Renal cortex interstitium (tissue), 11 donors: ENCODE data around the gene NR2F6. TPM values are rescaled to one million over a fixed set of nuclear protein-coding genes. Genes with fewer than 3 reads are reported as not detected.
A peak's percentile ranks its signal among the peaks of the same experiment; 100 is the strongest.

Source experiments
- DNase-seq, 11 donors: peaks; one replicate each; pipeline ENCODE4 v3.0.0-alpha.2; 2013; ENCODE audit warnings: low read depth in 9 of 11, low spot score in 4 of 11; ENCODE audit errors: extremely low read depth in 1 of 11
- polyA plus RNA-seq, 3 donors: library from polyadenylated mRNA; unstranded; fragments of 120-200 nt; gene quantifications; one replicate each; pipeline ENCODE4 v1.2.1, GENCODE V29; 2013; ENCODE audit not compliant: insufficient read length in 3 of 3

The NR2F6 gene
- polyA plus RNA-seq, 3 donors: 31.5 to 59.9 (median 44.3) TPM

DNA sequence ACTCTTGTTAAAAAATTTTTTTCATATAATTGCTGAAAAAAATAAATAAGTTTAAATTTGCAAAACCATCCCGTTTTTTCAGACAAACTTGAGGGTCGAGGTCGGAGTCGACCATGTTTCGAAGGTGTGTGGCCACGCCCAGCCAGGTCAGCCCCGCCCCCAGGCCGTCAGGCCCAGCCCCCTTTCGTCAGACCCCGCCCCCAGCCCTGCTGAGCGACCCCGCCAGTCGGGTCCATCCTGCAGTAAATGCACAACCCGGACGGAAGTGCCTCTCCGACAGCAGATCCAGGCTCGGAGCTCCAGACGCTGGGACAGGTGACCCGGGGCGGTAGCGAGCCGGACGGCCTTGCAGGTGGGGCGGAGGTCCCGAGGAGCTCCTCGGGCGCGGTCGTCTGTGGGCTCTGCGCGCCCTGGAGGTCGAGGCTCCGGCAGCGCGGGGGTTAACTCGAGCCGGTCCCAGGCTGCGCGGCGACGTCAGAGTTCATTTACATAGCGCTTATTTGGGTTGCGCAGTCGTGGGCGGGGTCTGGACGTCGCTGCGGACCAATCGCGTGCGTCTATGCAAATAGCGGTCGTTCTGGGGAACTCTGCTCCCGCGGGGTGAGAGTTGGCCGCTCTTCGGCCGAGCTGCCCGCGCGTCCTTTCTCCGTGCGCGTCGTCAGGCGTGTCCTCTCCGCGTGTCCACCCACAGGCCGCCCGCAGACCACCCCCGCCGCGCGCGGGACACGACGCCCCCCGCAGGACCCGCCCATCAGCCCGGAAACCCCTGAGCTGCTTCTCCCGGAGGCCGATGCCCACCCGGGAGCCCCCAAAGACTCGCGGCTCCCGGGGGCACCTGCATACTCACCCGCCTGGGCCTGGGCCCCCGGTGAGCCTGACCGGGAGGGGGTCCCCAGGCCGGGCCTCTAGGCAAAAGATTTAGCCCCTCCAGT lies 19.5 kb downstream of the NR2F6 start, which contains the start of gene OCEL1:
OCEL1 (plus strand) TSS at position 225 of the 932 bp plus-strand sequence; CDS start at position 247, 22 bp downstream.
- peak; percentile 90 to 98 (median 96) for DNase-seq

DNA sequence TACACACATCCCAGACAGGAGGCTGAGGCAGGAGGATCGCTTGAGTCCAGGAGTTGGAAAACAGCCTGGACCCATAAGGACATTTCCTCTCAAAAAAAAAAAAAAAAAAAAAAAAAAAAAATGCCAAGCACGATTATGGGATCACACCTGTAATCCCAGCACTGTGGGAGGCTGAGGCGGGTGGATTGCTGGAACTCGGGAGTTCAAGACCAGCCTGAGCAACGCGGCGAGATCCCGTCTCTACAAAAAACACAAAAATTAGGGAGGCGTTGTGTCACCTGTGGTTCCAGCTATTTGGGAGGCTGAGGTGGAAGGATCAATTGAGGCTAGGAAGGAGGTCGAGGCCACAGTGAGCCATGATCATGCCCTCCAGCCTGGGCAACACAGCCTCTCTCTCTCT lies 20.7 kb downstream of the NR2F6 start:
- no peak for DNase-seq

DNA sequence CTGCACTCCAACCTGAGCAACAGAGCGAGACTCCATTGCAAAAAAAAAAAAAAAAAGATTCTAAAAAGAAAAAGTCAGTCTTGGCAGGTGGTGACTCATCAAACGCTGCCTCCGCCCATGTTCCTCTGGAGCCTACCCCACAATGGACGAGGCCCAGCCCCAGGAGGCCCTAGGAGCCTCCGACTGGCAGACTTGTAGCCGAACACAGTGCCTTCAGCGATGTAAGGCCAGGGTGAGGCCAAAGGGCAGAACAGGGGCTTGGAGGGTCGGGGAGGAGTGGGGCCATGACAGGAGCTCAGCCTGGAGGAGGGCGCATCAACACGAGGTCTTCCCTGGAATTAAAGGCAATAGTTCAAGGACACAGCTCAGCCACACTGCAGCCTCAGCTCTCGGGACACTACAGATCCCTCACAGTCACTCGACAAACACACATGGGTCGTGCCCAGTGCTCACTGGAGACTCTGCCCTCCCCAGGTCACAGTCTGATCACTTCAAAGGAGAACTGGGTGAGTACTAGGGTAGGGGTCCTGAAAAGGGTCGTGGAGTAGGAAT lies 25.4 kb downstream of the NR2F6 start:
- DNase-seq: no peak

DNA sequence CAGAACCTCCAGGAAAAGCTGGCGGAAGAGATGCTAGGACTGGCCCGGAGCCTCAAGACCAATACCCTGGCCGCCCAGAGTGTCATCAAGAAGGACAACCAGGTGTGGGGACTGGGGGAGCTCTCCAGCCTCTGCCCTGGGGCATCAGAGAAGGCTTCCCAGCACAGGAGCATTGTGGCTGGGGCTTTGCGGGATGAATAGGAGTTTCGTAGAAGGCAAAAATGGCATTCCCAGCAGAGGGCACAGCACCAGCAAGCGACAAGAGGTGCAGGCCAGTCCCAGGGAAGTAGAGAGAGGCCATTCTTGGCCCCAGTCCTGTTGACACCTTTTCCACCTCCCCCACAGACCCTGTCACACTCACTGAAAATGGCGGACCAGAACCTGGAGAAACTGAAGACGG lies 26.4 kb downstream of the NR2F6 start:
- DNase-seq: no peak

DNA sequence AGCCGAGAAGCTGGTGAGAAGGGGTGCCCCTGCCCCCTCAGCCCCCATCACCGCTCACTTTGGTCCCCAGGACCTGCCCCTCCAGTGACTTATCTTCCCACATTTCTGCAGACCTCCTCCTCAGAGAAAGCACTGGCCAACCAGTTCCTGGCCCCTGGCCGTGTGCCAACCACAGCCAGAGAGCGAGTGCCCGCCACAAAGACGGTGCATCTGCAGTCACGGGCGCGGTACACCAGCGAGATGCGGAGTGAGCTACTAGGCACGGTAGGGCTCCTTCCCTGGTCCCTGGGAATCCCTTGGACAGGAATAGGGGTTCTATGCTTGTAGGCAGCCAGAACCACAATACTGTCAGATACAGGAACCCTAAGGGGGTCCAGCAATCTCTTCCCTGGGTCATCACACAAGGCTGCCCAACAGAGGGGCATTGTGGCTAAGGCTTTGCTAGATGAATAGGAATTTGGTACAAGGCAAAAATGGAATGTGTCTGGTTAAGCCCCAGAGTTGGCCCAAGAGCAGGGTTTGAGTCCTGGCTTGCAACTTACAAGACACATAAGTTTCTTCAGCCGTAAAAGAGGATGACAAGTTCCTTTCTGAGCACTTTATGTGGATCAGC lies 29.6 kb downstream of the NR2F6 start:
- DNase-seq: no peak

DNA sequence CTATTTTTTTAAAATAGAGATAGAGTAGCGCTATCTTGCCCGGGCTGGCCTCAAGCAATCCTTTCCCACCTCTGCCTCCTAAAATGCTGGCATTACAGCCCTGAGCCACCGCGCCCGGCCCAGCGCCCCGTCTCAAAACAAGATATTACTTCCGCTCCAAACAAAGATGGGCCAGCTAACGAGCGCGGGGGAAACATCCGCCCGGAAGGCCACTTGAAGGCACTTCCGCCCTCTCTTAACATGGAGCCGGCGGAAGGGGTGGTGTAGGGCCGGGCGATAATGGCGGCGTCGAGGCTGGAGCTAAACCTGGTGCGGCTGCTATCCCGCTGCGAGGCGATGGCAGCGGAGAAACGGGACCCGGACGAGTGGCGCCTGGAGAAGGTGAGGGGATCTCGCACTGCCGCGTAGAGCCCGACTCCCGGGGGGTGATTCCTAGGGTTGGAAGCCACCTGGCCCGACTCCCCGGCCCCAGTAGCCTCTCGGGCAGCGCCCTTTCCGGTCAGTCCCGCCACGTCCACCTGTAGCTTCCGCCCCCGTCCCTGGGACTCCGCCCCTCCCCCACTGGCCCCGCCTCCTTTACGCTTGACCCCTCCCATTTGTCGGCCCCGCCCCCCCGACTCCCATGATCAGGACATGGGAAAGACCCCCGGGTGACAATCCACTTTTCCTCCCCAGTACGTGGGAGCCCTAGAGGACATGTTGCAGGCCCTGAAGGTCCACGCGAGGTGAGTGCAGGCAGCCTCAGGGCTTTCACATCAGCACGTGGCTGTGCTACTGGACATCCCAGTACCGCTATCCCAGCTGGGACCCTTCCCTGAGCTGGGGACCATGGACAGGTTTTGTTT lies 30.4 kb downstream of the NR2F6 start, which contains the start of gene USE1:
USE1 (plus strand) TSS at position 231 of the 845 bp plus-strand sequence; CDS start at position 280, 49 bp downstream.
- peak; percentile 79 to 92 (median 88) for DNase-seq

DNA sequence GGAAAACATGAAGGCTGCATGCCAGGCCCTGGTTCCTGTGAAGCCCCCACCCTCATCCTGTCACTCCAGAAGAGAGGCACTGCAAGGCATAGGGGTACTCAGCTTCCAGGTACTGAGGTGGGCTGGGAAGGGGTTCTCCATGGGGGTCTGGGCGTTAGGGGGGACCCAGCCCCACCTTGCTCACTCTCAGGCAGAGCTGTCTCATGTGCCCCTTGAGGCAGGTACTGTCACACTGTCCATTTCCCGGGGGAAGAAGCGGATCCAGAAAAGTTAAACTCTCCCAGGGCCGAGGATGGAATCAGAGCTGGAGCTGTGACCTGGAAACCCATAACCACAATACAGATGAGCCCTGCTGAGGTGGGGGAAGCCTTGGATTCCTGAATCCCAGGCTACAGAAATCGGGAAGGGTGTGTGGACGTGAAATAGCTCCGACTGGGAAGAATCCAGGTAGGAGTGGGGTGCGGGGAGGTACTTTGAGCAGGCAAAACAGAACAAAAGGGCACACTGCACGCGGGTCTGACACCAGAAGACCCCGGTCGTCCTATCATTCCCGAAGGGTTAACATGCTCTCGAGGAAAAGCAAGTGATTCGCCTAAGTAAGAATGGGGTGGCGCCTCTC lies 31.1 kb downstream of the NR2F6 start:
- no peak for DNase-seq

DNA sequence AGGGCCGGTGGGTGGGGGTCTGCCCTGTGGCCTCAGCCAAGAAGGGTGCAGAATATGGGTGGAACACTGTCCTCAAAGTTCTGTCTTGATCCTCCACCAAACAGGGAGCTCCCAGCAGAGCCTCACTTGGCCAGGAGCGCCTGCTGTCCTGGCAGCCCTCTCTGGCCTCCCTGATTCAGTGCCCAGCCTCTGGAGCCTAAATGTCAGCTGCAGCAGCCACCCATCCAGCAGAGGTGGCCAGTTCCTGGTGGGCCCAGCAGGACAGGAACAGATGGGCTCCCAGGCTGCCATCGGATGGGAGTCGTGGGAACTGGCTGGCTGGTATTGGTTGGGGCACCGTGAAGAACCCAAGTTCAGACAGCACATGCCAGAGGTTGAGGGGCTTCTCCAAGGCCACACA lies 32.4 kb downstream of the NR2F6 start:
- no peak for DNase-seq

DNA sequence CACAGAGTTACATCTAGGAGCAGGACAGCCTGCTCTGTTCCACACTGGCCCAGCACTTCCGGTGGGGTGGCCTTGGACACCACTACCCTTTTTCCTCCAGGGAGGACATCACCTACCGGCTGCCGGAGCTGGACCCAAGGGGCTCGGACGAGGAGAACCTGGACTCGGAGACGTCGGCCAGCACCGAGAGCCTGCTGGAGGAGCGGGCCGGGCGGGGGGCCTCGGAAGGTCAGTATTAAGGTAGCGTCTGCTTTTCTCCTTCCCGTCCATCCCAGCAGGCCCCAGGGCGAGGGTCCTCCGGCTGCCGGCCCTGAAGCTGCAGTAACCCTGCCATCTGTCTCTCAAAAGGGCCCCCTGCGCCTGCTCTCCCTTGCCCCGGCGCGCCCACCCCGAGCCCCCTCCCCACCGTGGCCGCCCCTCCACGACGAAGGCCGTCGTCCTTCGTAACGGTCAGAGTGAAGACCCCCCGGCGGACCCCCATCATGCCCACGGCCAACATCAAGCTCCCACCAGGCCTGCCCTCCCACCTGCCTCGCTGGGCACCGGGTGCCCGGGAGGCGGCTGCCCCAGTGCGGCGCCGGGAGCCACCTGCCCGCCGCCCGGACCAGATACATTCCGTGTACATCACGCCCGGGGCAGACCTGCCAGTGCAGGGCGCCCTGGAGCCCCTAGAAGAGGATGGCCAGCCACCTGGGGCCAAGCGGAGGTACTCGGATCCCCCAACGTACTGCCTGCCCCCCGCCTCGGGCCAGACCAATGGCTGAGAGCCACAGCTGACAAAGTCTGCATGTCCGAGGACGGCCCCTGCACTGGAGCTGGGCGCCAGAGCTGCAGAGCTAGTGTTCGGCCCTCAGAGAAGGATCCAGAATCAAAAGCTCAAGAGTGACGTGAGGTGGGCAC lies 33.9 kb downstream of the NR2F6 start:
- DNase-seq: no peak

DNA sequence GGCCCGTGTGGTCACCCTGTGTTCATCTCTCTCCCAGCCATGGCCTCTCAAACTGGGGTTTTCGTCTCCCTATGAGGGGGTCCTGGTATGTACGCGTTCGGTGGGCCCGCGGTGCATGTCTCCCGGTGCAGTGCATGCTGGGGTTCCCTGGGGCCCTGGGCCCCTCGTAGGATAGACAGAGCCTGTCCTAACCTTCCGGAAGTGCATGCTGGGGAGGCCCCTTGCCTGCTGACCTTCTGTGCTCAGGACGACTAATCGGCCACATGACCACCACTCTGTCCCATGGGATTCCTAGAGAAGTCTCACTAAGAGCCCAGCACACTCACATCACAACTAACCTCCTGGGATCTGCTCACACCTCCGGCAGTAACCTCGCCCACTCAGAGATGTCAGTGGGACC lies 35.4 kb downstream of the NR2F6 start:
- DNase-seq: no peak

DNA sequence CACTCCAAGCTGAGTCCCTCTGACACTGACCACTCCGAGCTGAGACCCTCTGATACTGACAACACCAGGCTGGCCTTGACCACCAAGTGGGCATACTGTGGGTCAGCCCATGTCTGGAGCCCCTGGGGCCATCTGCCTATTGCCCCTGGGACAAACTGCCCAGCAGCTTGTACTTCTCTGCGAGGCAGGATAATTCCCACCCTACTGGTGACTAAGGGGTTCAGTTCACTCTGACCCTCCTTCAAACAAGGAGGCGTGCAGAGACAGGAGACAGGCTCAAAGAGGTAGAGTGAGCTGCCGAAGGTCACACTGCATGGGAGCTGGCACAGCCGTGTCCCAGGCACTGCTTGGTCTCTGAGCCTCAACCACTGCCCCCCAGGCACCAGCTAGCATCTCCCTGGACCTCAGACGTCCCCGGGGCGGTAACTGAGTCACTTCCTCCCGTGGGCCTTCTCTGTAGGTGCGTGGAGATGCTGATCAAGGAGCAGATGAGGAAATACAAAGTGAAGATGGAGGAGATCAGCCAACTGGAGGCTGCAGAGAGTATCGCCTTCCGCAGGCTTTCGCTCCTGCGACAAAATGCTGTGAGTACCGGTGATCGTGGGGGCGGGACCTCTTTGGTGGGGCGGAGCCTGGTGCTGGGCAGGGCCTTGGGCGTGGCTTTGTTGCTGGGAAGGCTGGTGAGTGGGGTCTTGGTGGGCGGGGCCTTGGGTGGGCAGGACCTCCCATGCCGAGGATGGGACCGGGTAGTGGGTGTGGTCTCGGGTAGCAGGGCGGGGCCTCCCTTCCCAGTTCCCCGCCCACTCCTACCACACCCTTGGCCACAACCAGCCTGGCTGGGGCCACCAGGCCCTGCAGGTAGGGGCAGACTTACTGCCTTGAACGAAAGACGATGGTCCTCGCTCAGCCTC lies 36.3 kb downstream of the NR2F6 start:
- no peak for DNase-seq

DNA sequence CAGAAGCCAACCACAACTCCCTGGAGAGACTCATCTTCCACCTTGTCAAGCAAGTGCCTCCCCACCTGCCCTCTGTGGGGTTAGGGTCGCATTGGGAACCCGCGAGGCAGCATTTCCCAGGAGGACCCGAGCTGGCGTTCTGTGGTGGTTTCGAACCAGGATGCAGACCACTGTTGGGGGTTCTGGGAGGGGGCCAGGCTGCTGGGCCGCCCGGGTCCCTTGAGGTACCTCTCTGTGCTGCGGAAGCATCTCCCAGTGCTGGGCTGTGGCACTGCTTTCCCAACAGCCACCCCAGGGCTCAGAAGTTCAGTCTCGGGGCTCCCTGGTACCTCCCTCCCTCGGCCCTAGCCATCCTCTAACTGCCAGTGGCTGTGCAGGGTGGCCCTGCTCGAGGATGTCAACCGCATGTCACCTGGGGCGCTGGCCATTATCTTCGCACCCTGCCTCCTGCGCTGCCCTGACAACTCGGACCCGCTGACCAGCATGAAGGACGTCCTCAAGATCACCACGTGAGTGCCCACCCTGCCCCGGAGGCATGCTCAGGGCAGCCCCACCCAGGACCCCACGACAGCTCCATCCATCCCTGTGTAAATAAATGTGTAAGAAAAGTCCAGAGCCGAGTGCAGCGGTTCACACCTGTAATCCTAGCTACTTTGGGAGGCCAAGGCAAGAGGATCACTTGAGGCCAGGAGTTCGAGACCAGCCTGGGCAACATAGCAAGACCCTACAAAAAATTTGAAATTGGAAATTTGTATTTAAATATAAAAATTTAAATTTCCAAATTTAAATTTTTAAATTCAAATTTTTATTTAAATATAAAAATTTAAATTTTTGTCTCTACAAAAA lies 38.8 kb downstream of the NR2F6 start:
- DNase-seq: no peak

DNA sequence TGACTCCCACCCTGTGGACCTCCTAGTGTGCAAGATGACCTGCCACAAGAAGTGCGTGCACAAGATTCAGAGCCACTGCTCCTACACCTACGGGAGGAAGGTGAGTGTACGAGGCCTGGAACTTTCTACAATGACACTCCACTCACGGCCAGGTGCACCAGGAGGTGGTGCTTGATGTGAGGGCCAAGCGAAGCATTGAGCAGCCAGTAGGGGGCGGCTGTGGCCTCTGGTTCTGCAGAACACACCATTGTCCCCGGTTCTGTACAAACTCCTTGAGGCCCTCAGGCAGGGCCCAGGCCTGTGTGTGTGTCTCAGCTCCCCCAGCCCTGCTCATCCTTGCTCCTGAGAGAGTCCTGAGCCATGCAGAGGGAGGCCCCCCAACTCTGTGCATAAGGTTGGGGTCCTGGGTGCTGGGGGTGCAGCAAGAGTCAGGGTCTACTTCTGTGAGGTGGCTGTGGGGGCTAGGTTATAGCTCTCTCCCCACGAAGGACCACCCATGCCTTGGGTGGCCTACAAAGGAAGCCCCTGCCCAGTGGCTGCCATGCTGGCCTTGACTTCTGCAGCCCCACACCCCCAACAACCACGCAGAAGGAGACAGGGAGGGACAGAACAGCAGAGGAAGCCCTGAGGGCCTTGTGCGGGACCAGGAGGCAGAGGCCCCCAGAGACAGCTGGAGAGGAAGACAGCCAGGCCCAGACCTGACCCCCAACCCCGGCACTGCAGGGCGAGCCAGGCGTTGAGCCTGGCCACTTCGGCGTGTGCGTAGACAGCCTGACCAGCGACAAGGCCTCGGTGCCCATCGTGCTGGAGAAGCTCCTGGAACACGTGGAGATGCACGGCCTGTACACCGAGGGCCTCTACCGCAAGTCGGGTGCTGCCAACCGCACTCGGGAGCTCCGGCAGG lies 40.2 kb downstream of the NR2F6 start:
- peak in 3 of 11 donors; percentile 25 to 33 (median 31) for DNase-seq

DNA sequence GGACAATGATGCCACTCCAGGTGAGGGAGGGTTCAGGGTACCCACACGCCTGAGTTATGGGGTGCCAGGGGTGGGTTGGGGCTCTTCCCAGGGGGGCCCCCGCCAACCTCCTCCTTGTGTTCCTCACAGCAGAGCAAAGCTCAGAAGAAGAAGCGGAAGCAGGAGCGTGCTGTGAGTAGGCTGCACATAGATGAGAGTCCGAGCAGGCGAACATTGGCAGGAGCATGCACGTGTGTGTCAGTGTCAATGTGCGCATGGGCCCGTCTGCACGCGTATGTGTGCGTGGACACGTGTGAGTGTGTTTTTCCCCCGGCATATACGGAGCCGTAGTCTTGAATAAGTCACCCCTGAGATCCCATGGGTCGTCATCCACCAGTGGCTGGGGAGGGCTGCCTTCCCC lies 43.0 kb downstream of the NR2F6 start:
- DNase-seq: no peak

DNA sequence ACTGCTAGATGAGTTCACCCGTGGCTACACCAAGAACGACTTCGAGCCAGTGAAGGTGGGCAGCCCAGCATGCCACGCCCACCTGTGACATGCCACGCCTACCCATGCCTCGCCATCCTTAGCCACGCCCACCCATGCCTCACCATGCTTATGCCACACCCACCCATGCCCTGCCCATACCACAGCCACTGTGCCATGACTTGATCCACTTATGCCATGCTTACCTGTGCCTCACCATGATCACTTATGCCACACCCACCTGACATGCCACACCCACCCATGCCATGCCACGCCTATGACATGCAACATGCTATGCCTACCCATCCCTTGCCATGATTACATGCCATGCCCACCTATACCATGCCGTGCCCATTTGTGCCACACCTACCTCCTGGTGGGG lies 43.5 kb downstream of the NR2F6 start:
- DNase-seq: no peak
